ENCODE data around the gene SEZ6. TPM values are rescaled to one million over a fixed set of nuclear protein-coding genes. Genes with fewer than 3 reads are reported as not detected.

Gene SEZ6
- polyA plus RNA-seq, 2 of the 4 experiments (the other 2 are of a cell fraction): not detected

DNA sequence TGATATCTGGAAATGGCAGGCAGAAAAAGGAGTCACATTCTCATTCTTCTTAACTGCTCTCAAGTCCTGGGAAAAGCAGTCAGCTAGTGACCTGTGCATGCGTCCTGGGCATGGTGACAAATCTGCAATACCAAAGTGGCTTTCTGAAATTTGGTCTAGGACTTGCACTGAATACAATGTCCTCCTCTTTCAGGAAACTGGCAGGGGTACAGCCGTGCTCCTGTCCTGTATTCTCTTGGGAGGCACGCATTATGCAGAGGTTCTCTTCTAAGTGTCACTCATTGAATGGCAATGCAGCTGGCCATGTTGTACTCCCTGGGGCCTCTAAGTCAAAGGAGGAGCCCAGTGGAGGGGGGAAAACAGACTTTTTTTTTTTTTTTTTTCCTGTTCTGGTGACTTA lies 65.2 kb downstream of the SEZ6 start:
- H3K4me2 ChIP-seq: no peak overlapping the region
- TF ChIP-seq HEYL (CRISPR knock-in tag; IDR thresholded peaks at IDR 0.05) (no peak), CEBPB (IDR thresholded peaks at IDR 0.05) (no peak), FOXS1 (CRISPR knock-in tag; IDR thresholded peaks at IDR 0.05) (no peak), RARB (CRISPR knock-in tag; IDR thresholded peaks at IDR 0.05) (no peak), KDM1A (IDR thresholded peaks at IDR 0.05; ENCODE audit: low read depth) (no peak), ZFP36 (IDR thresholded peaks at IDR 0.05; ENCODE audit: borderline replicate concordance, partially characterized antibody) (no peak), JUNB (IDR thresholded peaks at IDR 0.05) (no peak), EHMT2 (IDR thresholded peaks at IDR 0.05; ENCODE audit: low read depth) (no peak), RCOR1 (IDR thresholded peaks at IDR 0.05; ENCODE audit: low read depth, low read length) (no peak), CBX2 (IDR thresholded peaks at IDR 0.05; ENCODE audit: borderline replicate concordance, low read depth) (no peak), CHD2 (IDR thresholded peaks at IDR 0.05; ENCODE audit: low read length, partially characterized antibody) (no peak), NR3C1 (IDR thresholded peaks at IDR 0.05) (no peak)
- TF ChIP-seq, protein P1, sequence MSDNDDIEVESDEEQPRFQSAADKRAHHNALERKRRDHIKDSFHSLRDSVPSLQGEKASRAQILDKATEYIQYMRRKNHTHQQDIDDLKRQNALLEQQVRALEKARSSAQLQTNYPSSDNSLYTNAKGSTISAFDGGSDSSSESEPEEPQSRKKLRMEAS (IDR thresholded peaks at IDR 0.05): no peak
- TF ChIP-seq, protein P2, sequence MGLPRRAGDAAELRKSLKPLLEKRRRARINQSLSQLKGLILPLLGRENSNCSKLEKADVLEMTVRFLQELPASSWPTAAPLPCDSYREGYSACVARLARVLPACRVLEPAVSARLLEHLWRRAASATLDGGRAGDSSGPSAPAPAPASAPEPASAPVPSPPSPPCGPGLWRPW (IDR thresholded peaks at IDR 0.05): no peak
- TF ChIP-seq, protein P3, sequence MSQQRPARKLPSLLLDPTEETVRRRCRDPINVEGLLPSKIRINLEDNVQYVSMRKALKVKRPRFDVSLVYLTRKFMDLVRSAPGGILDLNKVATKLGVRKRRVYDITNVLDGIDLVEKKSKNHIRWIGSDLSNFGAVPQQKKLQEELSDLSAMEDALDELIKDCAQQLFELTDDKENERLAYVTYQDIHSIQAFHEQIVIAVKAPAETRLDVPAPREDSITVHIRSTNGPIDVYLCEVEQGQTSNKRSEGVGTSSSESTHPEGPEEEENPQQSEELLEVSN (IDR thresholded peaks at IDR 0.05; ENCODE audit: borderline replicate concordance, low read depth): no peak
- TF ChIP-seq, protein P4, sequence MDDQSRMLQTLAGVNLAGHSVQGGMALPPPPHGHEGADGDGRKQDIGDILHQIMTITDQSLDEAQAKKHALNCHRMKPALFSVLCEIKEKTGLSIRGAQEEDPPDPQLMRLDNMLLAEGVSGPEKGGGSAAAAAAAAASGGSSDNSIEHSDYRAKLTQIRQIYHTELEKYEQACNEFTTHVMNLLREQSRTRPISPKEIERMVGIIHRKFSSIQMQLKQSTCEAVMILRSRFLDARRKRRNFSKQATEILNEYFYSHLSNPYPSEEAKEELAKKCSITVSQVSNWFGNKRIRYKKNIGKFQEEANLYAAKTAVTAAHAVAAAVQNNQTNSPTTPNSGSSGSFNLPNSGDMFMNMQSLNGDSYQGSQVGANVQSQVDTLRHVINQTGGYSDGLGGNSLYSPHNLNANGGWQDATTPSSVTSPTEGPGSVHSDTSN (IDR thresholded peaks at IDR 0.05): no peak
- CTCF ChIA-PET: interaction anchor here (0.6 to 38.2 kb wide), 5 partner anchors 9 to 178 kb away, joined by 3 to 685 read pairs (median 7); partner anchors contain the start of genes DHRS13 and FLOT2
- no peak overlapping the region for H3K27ac ChIP-seq
- H3K9me3 ChIP-seq: no peaks in the 10 kb centered on the region
- POLR2A ChIA-PET: interaction anchor here (1.4 kb wide), 1 partner anchor 8 kb away, joined by 3 read pairs; no protein-coding TSS in a partner anchor
- no peak for FAIRE-seq
- ATAC-seq: no peak
- WGBS (ENCODE audit: missing lambda C conversion rate): 87% methylated on average over 3 of the region's 3 CpGs
- peaks cover 18% of the 10 kb centered on the region for H3K4me1 ChIP-seq
- H3K4me3 ChIP-seq: no peak overlapping the region
- DNase-seq (ENCODE audit: low read depth in 1 of 2, low spot score in 1 of 2): no peak

DNA sequence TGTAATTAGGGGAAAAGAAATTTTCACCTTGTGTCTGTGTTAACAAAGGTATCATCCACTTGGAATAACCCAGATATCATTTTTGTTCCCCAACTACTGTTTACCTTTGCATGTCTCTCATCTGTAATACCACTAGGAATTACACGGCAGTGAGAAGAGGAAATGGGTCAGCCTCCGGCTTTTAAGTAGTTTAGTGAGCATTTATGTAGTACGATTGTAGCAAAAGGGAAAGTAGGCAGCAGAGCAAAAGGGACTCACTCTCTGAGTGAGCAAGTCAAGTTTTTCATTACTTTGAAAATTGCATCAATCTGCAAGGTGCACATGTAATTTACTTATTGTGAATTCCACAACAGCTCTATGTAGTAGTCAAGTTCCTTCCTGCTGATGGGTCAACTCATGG lies 65.7 kb downstream of the SEZ6 start:
- Histone ChIP-seq H3K4me3 (no peak overlapping the region), H3K9me3 (no peaks in the 10 kb centered on the region), H3K4me1 (peaks cover 18% of the 10 kb centered on the region), H3K27ac (no peak overlapping the region), H3K4me2 (no peak overlapping the region)
- WGBS (ENCODE audit: missing lambda C conversion rate): 84% methylated on average over 3 of the region's 3 CpGs
- ATAC-seq (no peak), FAIRE-seq (no peak), DNase-seq (ENCODE audit: low read depth in 1 of 2, low spot score in 1 of 2) (no peak)
- TF ChIP-seq FOSL2 (IDR thresholded peaks at IDR 0.05) (no peak), FOSL2 (CRISPR knock-in tag; IDR thresholded peaks at IDR 0.05) (no peak), HOXB5 (CRISPR knock-in tag; IDR thresholded peaks at IDR 0.05) (no peak), ESRRA (IDR thresholded peaks at IDR 0.05; ENCODE audit: borderline replicate concordance, low read length) (no peak), POLR2A (IDR thresholded peaks at IDR 0.05; ENCODE audit: low read length) (no peak), HOXB13 (CRISPR knock-in tag; IDR thresholded peaks at IDR 0.05; ENCODE audit: low read depth) (no peak), KDM5A (IDR thresholded peaks at IDR 0.05) (no peak), POLR2AphosphoS2 (conservative IDR thresholded peaks at IDR 0.05; ENCODE audit: low read length) (no peak), HDAC2 (IDR thresholded peaks at IDR 0.05) (no peak), FOSB (CRISPR knock-in tag; IDR thresholded peaks at IDR 0.05) (no peak), ZC3H11A (IDR thresholded peaks at IDR 0.05) (no peak), HOXA7 (CRISPR knock-in tag; IDR thresholded peaks at IDR 0.05) (no peak), EP300 (IDR thresholded peaks at IDR 0.05) (no peak), TP53 (CRISPR knock-in tag; IDR thresholded peaks at IDR 0.05) (no peak), SMC3 (IDR thresholded peaks at IDR 0.05) (no peak)
- TF ChIP-seq, protein P5, sequence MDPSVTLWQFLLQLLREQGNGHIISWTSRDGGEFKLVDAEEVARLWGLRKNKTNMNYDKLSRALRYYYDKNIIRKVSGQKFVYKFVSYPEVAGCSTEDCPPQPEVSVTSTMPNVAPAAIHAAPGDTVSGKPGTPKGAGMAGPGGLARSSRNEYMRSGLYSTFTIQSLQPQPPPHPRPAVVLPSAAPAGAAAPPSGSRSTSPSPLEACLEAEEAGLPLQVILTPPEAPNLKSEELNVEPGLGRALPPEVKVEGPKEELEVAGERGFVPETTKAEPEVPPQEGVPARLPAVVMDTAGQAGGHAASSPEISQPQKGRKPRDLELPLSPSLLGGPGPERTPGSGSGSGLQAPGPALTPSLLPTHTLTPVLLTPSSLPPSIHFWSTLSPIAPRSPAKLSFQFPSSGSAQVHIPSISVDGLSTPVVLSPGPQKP (IDR thresholded peaks at IDR 0.05; ENCODE audit: low read depth, low read length): no peak
- TF ChIP-seq, protein P3 (IDR thresholded peaks at IDR 0.05; ENCODE audit: borderline replicate concordance, low read depth): no peak
- TF ChIP-seq, protein P6, sequence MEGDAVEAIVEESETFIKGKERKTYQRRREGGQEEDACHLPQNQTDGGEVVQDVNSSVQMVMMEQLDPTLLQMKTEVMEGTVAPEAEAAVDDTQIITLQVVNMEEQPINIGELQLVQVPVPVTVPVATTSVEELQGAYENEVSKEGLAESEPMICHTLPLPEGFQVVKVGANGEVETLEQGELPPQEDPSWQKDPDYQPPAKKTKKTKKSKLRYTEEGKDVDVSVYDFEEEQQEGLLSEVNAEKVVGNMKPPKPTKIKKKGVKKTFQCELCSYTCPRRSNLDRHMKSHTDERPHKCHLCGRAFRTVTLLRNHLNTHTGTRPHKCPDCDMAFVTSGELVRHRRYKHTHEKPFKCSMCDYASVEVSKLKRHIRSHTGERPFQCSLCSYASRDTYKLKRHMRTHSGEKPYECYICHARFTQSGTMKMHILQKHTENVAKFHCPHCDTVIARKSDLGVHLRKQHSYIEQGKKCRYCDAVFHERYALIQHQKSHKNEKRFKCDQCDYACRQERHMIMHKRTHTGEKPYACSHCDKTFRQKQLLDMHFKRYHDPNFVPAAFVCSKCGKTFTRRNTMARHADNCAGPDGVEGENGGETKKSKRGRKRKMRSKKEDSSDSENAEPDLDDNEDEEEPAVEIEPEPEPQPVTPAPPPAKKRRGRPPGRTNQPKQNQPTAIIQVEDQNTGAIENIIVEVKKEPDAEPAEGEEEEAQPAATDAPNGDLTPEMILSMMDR (IDR thresholded peaks at IDR 0.05): no peak
- CTCF ChIA-PET: interaction anchor here (1.1 to 38.2 kb wide), 6 partner anchors 10 to 177 kb away, joined by 4 to 685 read pairs (median 14); partner anchors contain the start of genes DHRS13 and FLOT2
- POLR2A ChIA-PET: interaction anchor here (1.4 kb wide), 1 partner anchor 9 kb away, joined by 3 read pairs; no protein-coding TSS in a partner anchor
